T47D (cell line): ENCODE results near the gene KCNMB1.
A peak's percentile ranks its signal among the peaks of the same experiment; 100 is the strongest.

Experiments
- DNase-seq, 2 experiments: peaks; one replicate each; pipeline versions ENCODE4 v3.0.0 to v3.0.0-alpha.2; 2011 to 2012; ENCODE audit warnings: low read depth in 1 of 2, low spot score in 1 of 2
- JUND ChIP-seq: IDR thresholded peaks from 2 replicates; pipeline ENCODE4 v1.6.1; 2012; ENCODE audit warnings: low read depth
- in situ Hi-C: cut with HindIII; loops from 2 replicates; pipeline ENCODE4 v1.10.0; 2016; ENCODE audit warnings: low sequenced_read_pairs, low pct_unique_long_range_greater_than_20kb

KCNMB1 gene

GRCh38 chr5:170426149-170426767, 37.1 kb upstream of the KCNMB1 start:
- TF ChIP-seq JUND, result no peak
- in situ Hi-C loops, result no loop called here
- DNase-seq, result no peak

DNA sequence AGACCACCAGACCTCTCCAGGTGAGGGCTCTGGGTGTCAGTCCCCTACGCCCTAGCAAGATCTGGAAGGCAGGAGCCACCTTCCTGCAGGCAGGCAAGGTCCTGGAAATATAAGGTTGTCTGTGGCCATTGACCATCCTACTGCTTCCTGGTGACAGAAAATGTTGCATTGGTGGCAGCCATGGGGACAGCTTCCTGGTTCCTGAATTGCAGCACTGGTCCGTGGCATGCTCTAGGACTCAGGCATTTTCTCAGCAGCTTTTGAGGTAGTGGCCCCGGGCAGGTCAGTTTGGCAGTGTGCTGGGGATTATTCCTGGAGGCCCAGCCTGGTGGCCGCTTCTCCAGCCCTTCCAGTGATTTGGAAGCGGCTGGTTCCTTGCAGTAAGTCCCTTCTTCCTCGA, 36.6 kb upstream of the KCNMB1 start:
- TF ChIP-seq JUND, result no peak
- in situ Hi-C loops, result no loop called here
- DNase-seq, result no peak

DNA sequence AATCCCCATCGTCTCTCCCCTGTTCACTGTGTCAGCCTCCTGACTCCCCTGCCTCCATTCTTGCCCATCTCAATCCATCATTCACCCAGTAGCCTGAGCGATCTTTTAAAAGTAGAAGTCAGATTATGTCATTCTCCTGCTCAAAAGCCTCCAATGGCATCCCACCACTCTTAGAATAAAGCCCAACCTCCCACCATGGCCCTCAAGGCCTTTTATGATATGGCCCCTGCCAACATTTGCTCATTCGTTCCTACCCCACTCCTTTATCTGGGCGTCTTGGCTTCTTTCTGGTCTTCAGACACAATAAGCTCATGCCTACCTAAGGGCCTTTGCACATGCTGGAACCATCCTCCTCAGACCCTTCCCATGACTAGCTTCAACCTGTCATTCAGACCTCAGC, 35.5 kb upstream of the KCNMB1 start:
- DNase-seq, result no peak
- in situ Hi-C loops, result no loop called here
- no peak for TF ChIP-seq JUND

DNA sequence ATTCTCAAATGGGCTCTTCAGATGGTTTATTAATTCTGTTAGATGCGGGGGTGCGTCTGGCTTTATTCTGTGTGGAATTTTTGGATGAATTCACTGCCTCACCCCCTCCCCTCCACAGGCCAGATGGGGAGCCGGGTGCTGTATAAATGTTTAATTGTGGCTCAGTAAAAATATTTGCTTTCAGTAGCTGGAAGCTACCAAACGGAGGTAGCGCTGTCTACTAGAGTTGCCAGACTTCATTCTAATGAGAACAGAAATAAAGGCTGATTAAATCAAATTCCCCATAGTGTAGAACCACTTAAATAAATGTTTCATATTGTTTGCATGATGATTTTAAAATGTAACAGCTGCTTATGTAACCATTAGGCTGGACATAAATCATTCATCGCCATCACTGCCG, 34.5 kb upstream of the KCNMB1 start:
- no peak for TF ChIP-seq JUND
- DNase-seq, result peak in 1 of 2 experiments; percentile 28
- in situ Hi-C loops, result no loop called here

DNA sequence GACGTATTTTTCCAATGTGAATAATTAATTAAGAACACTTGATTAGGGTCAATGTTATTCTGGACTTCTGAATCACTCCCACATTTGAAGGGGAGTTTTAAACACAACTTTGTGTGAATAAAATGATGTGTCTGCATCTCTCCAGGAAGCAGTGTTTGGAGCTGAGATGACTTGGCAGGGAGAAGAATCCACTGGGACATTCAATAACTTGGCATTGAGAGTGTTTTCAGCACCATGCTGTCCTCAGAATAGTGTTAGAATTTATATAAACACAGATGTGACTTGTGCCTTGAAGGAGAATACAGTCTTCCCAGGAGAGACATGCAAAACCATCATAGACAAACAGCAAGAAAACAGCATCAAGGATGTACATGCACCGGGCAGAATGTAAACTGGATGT, 32.7 kb upstream of the KCNMB1 start:
- no peak for TF ChIP-seq JUND
- DNase-seq, result no peak
- in situ Hi-C loops, result no loop called here

GRCh38 chr5:170420806-170421412, 31.7 kb upstream of the KCNMB1 start:
- in situ Hi-C loops, result no loop called here
- no peak for TF ChIP-seq JUND
- peak; percentile 76 to 81 for DNase-seq

DNA sequence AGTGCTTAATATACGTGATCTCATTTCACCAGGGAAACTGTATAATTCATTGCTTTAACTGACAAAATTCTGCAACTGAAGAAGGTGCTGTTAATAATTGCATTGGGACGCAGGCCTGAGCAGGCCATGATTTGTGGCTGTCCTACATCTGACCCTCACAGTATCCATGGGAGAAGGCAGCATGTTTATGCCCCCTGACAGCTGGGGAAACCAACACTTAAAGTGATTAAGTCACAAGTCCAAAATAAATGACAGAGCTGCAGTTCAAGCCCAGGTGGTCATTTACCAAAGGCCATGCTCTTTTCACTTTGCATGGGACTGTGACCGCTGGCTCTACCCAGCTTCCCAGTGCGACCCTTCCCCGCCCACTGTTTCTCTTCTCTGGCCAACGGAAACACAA, 30.5 kb upstream of the KCNMB1 start:
- TF ChIP-seq JUND, result no peak
- in situ Hi-C loops, result no loop called here
- no peak for DNase-seq

DNA sequence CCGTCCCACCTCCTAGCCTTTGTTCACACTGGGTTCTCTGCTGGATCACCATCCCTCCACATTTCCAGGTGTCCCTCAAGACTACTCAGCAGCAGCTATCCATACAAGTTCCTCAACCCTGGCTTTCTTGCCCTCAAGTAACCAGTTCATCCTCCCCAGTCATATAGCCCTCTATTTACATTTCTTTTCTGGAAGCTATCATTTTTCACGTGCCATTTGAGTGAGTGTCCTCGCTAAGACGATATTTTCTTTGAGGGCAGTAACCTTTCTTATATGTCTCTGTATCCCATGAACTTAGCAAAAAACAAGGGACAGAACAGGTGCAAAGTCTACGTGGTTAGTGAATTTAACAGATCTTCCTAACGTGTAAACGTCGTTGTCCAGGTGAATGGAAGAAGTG, 29.6 kb upstream of the KCNMB1 start:
- in situ Hi-C loops, result no loop called here
- DNase-seq, result no peak
- no peak for TF ChIP-seq JUND

- no peak for DNase-seq
- in situ Hi-C loops, result no loop called here
- TF ChIP-seq JUND, result no peak
Measured at GRCh38 chr5:170416526-170416925, 27.4 kb upstream of the KCNMB1 start.

DNA sequence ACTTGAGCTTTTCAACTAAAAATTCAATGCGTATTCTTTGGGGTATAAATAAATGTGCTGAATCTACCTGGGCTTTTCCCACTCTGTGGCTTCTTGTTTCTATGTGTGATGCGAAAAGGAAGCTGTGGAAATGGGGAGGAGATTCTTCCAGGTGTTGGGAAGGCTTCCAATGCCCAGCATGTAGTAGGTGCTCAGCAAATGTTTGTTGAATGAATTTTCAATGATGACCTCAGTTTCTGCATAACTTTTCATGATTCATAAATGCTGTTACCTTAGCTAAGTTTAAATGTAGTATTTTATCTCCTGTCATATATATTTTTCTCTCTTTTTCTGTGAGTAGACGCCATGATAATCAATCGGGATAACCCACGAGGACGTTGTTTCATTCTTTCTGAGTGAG, 25.6 kb upstream of the KCNMB1 start:
- in situ Hi-C loops, result no loop called here
- no peak for TF ChIP-seq JUND
- DNase-seq, result no peak

DNA sequence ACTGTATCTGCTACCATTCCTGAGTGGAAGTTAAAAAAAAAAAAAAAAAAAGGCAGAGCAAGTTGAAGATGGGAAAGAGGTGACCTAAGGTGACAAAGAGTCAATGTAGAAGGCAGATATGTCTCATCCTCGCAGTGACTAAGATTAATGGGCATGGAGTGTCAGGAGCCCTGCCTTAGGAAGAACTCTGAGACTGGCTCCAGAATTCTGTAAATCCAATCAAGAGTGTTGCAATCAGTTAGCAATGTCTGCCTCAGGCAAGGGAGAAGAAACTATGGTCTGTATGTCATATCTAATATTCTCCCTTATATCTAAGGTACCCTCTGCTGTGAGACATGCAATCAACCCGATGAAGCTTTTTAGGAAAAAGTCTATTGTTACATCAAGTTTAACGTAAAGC, 24.7 kb upstream of the KCNMB1 start:
- no peak for TF ChIP-seq JUND
- in situ Hi-C loops, result no loop called here
- no peak for DNase-seq

- in situ Hi-C loops, result no loop called here
- no peak for DNase-seq
- no peak for TF ChIP-seq JUND
Measured at GRCh38 chr5:170411100-170411499, 21.9 kb upstream of the KCNMB1 start.

GRCh38 chr5:170410401-170410800, 21.2 kb upstream of the KCNMB1 start:
- DNase-seq, result no peak
- TF ChIP-seq JUND, result no peak
- in situ Hi-C loops, result no loop called here
